Fibroblast of mammary gland (primary cell): Measurements from ENCODE around the gene NCF2.

ENCODE experiments used
- DNase-seq: peaks from one replicate; pipeline ENCODE4 v3.0.0-alpha.2; 2010; ENCODE audit warnings: low read depth
- H3K4me3 ChIP-seq: 2 replicates; pipeline ENCODE4 v1.5.1; 2011; ENCODE audit warnings: low read depth, mild to moderate bottlenecking, low read length, moderate library complexity; ENCODE audit not compliant: control insufficient read depth
- CTCF ChIP-seq: conservative IDR thresholded peaks from 2 replicates; pipeline ENCODE4 v1.5.1; 2011; ENCODE audit warnings: low read depth, low read length, inconsistent platforms; ENCODE audit not compliant: control insufficient read depth, insufficient read depth

The NCF2 gene

GRCh38 chr1:183551924-183552323 is 38.3 kb downstream of the NCF2 start:
- no peak for DNase-seq

GRCh38 chr1:183550915-183551314 is 39.3 kb downstream of the NCF2 start:
- no peak for TF ChIP-seq CTCF
- no peak for DNase-seq
- no peak overlapping the region for H3K4me3 ChIP-seq

More at GRCh38 chr1:183551924-183552323, 38.3 kb downstream of the NCF2 start:
- H3K4me3 ChIP-seq: no peak overlapping the region
- TF ChIP-seq CTCF: no peak

GRCh38 chr1:183548116-183548515 is 42.1 kb downstream of the NCF2 start:
- no peak for DNase-seq
- H3K4me3 ChIP-seq: no peak overlapping the region
- no peak for TF ChIP-seq CTCF

GRCh38 chr1:183546427-183546826 is 43.8 kb downstream of the NCF2 start:
- no peak for DNase-seq
- no peak overlapping the region for H3K4me3 ChIP-seq
- no peak for TF ChIP-seq CTCF

- no peak for TF ChIP-seq CTCF
- no peak for DNase-seq
- no peak overlapping the region for H3K4me3 ChIP-seq
Measured at GRCh38 chr1:183544598-183545297, 45.5 kb downstream of the NCF2 start.

GRCh38 chr1:183543619-183544204 is 46.5 kb downstream of the NCF2 start:
- H3K4me3 ChIP-seq: no peak overlapping the region
- TF ChIP-seq CTCF: peak; percentile 91
- DNase-seq: peak; percentile 75
